K562 (cell line): Measurements from ENCODE around the gene PRKAR2B.

Experiments used
- CTCF ChIP-seq, 3 experiments: IDR thresholded peaks in 2 of 3; conservative IDR thresholded peaks in 1 of 3; 2 replicates each; pipeline ENCODE4 v1.5.1; 2011 to 2012; ENCODE audit warnings: low read length in 3 of 3, mild to moderate bottlenecking in 3 of 3, control low read depth in 2 of 3, improper control_type of control experiment in 1 of 3, inconsistent platforms in 1 of 3, low read depth in 1 of 3, mixed read lengths in 1 of 3, moderate library complexity in 1 of 3; ENCODE audit not compliant: insufficient read depth in 2 of 3
- EZH2 ChIP-seq: IDR thresholded peaks from 2 replicates; pipeline ENCODE4 v1.6.1; 2012; ENCODE audit warnings: low read depth, mild to moderate bottlenecking, inconsistent platforms, low read length, borderline replicate concordance
- ZNF232 ChIP-seq: sonication (generic); formaldehyde crosslinking; IDR thresholded peaks from 2 replicates; pipeline ENCODE4 v1.8.0; 2022; ENCODE audit warnings: mild to moderate bottlenecking, missing genetic modification reagents

GRCh38 chr7:107151538-107151937 lies 107.0 kb downstream of the PRKAR2B start:
- TF ChIP-seq ZNF232 (CRISPR knock-in tag) (no peak), EZH2 (no peak), CTCF (IDR thresholded peaks at IDR 0.05 in 2 of 3, conservative IDR thresholded peaks at IDR 0.05 in 1 of 3; ENCODE audit: insufficient read depth in 2 of 3, low read depth in 1 of 3, low read length in 3 of 3) (no peak)
